Caki2 (cell line): Measurements from ENCODE around the gene WIZ. TPM values are rescaled to one million over a fixed set of nuclear protein-coding genes. Genes with fewer than 3 reads are reported as not detected.
"Not testable (repeated sequence)": the region's sequence is repeated elsewhere in the genome, so short reads cannot be mapped to it uniquely, and the experiment has no call there.

ENCODE experiments used
- DNase-seq: peaks from one replicate; pipeline ENCODE4 v3.0.0-alpha.2; 2015; ENCODE audit warnings: low read depth
- in situ Hi-C: cut with HindIII; loops from 2 replicates; pipeline ENCODE4 v1.10.0; 2016; ENCODE audit warnings: low sequenced_read_pairs, low pct_unique_long_range_greater_than_20kb, mixed read lengths
- total RNA-seq: library from RNA; depleted of rRNA; stranded (reverse); fragments of >200 nt; shearing (Covaris generic); gene quantifications from 2 replicates; pipeline ENCODE4 v1.2.3, GENCODE V29; 2014; ENCODE audit warnings: low replicate concordance; rRNA removed

The WIZ gene, protein sequence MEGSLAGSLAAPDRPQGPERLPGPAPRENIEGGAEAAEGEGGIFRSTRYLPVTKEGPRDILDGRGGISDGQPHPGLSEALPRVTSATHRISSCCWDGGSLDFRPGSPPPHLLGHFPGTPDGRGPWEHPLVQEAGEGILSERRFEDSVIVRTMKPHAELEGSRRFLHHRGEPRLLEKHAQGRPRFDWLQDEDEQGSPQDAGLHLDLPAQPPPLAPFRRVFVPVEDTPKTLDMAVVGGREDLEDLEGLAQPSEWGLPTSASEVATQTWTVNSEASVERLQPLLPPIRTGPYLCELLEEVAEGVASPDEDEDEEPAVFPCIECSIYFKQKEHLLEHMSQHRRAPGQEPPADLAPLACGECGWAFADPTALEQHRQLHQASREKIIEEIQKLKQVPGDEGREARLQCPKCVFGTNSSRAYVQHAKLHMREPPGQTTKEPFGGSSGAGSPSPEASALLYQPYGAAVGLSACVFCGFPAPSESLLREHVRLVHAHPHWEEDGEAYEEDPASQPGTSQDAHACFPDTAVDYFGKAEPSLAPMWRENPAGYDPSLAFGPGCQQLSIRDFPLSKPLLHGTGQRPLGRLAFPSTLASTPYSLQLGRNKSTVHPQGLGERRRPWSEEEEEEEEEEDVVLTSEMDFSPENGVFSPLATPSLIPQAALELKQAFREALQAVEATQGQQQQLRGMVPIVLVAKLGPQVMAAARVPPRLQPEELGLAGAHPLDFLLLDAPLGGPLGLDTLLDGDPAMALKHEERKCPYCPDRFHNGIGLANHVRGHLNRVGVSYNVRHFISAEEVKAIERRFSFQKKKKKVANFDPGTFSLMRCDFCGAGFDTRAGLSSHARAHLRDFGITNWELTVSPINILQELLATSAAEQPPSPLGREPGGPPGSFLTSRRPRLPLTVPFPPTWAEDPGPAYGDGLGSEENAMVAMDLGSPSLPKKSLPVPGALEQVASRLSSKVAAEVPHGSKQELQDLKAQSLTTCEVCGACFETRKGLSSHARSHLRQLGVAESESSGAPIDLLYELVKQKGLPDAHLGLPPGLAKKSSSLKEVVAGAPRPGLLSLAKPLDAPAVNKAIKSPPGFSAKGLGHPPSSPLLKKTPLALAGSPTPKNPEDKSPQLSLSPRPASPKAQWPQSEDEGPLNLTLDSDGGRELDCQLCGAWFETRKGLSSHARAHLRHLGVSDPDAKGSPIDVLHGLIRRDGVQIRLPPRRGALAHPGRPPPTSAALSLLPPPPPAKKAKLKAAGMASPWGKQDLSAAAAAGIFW (N-terminal part only)
- 9.7 and 11.5 TPM in 2 replicates for total RNA-seq

DNA sequence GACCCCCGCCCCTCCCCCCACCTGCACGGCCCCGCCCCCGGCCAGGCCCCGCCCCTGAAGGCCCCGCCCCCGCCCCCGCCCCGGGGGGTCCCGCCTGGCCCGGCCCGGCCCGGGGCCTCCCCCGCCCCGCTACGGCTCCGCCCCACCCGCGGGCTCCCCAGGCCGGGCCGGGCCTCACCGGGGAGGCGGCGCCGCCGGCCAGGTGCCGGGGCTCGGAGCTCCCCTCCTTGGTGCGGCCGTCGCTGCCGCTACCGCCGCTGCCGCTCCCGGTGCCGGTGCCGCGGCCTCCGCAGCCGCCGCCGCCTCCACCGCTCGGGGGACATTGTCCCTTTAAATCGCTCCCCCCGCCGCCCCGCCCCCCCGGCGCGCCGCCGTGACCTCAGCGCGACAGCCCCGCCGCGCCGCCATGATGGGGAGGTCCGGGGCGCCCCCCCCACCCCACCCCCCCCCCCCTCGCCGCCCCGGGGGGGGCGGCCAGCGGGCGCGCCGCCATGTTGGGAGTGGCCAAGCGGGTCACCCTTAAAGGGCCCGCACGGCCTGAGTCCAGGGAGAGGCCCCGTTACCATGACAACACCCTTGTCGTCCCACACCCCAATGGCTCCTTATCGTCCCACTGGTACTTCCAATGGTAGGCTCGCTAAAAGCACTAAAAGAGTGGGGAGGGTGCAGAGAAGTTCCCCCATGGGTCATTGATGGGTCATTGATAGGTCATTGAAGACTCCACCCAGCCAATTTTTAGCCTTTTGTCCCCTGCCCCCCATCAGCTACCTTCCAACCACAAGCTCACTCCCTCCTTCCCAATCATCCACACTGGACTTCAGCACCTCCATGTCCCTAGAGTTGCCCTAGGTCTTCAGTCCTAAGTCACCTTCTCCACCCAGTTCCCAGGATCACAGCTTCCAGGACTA is at the start of gene WIZ:
Gene WIZ, minus strand, starts transcription at position 337 of the 908 bp plus-strand sequence. CDS start 1,649 bp downstream, outside the sequence.
- in situ Hi-C loops: no loop called here
- peak; percentile 37 for DNase-seq

DNA sequence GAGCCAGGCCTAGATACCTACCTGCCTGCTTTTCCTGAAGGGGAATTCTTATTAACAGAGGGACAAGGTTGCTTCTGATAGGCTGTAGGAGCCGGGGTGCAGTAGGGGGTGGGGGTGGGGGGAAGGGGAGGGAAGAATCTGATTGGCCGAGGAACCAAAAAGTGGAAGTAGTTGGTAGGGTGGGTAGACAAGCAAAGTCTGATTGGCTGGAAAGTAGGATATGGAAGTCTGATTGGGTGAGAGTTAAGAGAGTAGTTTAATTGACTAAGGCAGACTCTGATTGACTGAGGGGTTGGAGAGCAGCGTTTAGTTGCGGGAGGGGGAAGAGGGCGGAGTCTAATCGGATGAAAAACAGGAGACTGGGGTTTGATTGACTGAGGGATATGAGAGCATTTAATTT is 49.2 kb upstream of the WIZ start:
- peak; percentile 53 for DNase-seq
- in situ Hi-C loops: no loop called here

DNA sequence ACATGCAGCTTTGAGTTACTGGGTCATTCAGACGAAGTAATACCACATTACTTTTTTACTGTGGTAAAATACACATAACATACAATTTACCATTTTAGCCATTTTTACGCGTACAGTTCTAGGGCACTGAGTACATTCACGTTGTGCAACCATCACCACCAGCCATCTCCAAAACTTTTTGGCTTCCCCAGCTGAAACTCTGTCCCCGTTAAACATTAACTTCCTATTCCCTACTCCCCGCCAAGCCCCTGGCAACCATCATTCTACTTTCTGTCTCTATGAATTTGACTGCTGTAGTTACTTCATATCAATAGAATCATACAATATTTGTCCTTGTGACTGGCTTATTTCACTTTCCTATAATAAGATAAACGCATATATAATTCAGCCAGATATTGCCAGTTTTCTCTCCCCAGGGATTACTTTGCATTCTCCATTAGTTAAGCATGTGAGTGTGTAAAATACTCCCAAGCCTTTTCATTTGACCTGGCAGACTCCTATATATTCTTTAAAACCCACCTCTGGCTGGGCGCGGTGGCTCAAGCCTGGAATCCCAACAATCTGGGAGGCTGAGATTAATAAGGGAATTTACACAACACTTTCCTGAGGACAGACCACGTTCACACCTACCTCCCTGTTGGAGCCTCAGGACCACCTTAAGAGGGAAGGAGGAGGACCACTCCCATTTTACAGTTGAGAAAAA is 48.6 kb upstream of the WIZ start:
- in situ Hi-C loops: no loop called here
- no peak for DNase-seq

DNA sequence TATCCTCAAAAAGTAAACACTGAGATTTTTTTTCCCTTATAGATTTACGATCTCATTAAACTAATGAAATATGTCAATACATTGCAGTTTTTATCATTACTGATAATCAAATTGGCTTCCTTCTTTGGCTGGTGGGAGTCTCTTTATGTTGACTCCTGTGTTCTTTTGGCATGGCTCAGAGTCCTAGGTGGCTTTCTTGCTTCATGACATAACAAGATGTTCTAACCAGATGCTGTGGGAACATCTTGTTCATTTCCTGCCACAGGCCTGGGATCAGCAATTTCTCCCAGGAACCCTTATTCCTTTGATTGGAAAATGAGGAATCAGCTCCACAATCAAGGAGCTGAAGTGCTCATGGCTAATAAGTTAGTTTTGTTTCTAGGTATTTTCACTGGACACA is 45.4 kb upstream of the WIZ start:
- in situ Hi-C loops: no loop called here
- no peak for DNase-seq

DNA sequence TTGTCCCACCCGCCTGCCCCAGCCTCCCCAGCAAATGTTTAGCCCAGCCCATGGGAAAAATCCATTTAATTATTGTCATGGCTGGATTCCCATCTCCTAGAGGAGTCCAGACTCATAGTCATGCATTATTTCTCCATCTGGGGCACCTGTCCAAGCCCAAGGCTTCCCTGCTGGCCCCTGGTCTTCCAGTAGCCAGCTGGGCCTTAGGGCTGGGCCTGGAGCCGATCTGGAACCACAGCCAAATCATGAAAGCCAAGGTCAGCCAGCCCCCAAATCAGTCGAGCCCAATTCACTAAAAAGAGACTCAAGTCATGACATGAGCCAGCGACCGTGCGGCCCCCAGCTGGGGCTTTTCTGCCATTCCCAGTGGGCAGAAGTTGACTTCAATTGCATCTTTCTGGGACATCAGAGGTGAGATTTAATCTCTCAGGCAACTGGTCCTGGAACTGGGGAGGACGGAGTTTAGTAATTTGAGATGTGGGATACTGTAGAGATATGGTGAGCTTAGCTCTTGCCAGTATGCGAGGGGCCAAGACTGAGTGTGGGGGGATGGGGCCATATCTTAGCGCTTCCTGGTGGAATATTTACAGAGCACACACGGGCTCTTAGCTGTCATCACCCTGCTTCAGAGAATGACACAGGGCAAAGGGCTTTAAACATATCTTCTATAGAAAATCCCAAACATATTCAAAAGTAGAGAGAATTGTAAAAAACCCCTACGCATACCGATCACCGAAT is 38.9 kb upstream of the WIZ start:
- no peak for DNase-seq
- in situ Hi-C loops: no loop called here

DNA sequence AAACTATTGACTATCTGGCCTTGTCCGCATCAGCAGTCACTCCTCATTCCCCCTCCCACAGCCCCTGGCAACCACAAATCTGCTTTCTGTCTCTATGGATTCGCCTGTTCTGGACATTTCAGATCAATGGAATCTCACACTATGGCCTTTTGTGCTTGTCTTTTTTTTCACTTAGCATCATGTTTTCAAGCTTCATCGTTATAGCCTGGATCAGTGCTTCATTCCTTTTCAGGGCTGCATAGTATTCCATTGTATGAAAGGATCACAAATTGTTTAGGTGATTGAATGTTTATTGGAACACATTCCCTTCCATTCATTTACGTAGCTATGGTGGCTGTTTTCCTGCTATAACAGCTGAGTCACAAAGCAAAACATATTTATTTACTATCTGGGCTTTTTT is 37.3 kb upstream of the WIZ start:
- no peak for DNase-seq
- in situ Hi-C loops: no loop called here

DNA sequence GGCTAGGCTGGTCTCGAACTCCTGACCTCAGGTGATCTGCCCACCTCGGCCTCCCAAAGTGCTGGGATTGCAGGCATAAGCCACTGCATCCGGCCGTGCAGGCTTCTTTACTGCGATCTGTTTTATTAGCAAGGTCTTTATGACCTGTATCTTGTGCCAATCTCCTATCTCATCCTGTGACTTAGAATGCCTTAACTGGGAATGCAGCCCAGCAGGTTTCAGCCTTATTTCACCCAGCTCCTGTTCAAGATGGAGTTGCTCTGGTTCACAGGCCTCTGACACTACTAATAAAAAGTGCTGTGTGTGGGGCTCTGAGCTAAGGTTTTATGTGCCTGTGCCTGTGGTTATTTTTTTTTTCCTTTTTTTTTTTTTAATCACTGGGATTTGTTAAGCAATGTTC is 36.0 kb upstream of the WIZ start:
- in situ Hi-C loops, DNase-seq: not testable (repeated sequence)

DNA sequence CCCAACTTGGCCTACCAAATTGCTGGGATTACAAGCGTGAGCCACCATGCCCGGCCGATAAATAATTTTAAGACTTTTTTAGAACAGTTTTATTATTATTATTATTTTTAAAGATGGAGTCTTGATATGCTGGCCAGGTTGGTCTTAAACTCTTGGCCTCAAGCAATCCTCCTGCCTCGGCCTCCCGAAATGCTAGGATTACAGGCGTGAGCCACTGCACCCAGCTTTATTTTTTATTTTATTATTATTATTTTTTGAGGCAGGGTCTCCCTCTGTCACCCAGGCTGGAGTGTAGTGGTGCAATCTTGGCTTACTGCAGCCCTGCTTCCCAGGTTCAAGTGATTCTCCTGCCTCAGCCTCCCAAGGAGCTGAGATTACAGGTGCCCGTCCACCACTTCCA is 31.2 kb upstream of the WIZ start:
- DNase-seq, in situ Hi-C loops: not testable (repeated sequence)

DNA sequence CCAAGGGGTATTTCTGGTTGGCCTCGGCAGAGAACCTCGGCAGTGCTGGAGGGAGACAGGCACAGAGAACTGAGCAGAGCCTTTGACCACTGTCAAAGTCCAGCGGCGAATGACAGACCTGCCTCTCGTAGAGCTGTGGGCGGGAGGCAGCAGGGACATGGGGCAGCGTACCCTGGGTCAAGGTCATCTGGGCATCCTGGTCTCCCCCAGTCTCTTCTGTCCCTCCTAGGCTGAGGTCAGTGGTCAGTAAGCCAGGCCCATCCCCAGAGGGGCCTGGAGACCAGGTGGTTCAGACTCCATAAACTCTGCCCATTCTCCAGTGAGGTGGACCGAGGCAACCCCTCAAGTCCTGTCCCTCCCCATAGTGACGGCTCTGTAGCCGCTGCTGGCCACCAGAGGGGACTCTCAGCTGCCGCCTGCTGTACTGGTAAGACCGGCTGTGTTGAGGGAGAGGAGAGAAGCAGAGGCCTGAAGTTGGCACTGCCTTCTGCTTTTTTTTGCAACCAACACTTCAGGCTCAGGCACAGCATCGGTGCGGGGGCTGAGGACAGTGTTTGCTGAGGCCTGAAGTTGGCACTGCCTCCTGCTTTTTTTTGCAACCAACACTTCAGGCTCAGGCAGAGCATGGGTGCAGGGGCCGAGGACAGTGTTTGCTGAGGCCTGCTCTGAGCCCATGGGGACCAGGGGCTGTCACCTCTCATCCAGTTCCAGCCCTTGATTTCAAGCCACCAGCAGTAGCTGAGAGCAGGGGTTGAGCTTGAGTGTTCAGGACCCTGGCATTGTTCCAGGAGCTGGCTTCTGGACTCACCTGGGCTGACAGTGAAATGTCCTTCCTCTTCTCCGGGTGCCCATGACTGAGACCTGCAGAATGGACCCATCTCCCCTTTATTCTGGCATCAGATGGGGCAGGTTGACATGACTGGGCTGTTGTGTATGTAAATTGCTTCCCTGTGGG is 29.9 kb upstream of the WIZ start, which contains the start of gene PGLYRP2:
Gene PGLYRP2, minus strand, starts transcription at position 111 of the 955 bp plus-strand sequence. CDS start 130 bp downstream, outside the sequence.
- DNase-seq: no peak
- in situ Hi-C loops: no loop called here

DNA sequence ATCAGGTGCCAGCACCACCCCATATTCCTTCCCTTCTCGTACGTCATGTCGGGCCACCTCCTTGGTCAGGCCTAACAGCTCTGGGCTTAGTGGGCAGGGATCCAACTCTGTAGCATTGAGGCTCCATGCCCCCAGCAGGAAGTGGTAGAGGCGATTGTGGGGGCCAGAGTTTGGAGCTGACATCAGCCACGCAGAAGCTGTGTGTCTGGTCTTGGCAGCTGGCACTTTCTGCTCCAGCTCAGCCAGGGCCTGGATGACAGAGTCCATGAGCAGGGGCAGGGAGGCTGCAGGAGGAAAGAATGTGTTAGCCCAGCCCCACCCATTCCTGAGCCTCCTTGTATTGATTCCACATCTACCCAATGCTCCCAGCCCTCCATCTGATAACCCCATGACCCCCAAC is 26.6 kb upstream of the WIZ start:
- in situ Hi-C loops: no loop called here
- no peak for DNase-seq

DNA sequence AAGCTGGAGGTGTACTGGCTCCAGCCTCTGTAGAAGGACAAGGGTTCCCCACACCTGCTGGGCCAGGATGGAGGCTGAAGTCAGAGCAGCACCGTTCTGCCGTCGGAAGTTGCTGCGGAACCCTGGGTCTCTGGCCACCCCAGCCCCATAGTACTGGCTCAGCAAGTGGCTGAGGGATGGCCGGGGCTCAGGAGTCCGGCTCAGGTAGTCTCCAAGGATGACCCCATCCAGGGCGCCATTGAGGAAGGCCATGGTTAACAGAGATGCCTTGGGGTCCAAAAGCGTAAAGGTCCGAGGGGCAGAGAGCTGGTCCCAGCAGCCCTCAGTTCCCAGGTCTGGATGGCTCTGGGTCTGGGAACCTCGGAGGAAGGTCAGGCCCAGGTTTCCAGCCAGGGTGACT is 25.9 kb upstream of the WIZ start:
- in situ Hi-C loops: no loop called here
- DNase-seq: no peak

DNA sequence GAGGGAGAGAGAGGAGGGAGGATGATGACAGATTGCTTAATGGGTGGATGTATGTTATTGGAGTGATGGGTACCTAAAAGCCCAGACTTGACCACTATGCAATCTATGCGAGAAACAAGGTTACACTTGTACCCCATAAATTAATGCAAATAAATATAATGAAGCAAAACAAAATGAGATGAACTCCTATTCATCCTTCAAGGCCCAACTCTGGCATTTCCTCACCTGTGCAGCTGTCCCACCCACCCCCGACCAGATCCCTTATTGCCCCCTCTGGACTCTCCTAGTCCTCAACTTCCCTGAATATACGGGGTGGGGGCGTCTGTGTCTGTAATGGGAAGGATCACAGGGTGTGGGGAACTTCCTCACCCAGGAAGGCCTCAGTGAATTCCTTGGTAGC is 25.4 kb upstream of the WIZ start:
- in situ Hi-C loops: no loop called here
- no peak for DNase-seq

DNA sequence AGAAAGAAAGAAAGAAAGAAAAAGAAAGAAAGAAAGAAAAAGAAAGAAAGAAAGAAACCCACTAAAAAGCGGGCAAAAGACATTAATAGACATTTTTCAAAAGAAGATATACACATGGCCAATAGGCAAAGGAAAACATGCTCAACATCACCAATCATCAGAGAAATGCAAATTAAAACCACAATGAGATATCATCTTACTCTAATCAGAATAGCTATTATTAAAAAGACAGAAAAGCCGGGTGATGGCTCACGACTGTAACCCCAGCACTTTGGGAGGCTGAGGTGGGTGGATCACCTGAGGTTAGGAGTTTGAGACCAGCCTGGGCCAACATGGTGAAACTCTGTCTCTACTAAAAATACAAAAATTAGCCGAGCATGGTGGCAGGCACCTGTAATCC is 24.1 kb upstream of the WIZ start:
- in situ Hi-C loops, DNase-seq: not testable (repeated sequence)

DNA sequence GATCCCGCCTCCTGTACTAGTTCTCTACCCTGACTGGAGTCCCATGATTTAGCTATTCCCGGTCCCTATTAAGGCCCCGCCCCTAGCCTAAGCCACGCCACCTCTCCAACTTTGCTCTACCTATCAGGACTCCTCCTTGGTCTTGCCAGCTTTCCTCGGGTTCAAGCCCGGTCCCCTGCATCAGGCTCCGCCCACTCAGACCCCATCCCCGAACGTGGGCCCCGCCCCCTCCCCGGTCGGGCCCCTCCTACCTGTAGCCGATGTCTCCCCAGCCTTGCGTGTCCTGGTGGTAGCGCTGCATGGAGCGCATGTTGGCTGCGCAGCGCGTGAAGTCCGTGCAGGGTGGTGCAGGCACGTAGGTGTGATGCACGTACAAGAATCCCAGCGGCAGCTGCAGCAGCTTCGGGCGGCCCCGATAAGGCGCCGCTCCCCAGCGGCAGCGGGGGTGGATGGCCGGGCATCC is 21.9 kb upstream of the WIZ start:
- in situ Hi-C loops: no loop called here
- DNase-seq: no peak
